Rectal smooth muscle tissue (tissue), 1 donor: Measurements from ENCODE around the gene RBL1.

Experiments
- H3K27ac ChIP-seq: one replicate; pipeline ENCODE4 v1.7.0; 2013; ENCODE audit warnings: low read depth, low read length, inconsistent platforms
- H3K27me3 ChIP-seq: one replicate; pipeline ENCODE4 v1.7.0; 2013; ENCODE audit warnings: low read length; ENCODE audit not compliant: control insufficient read depth, insufficient read depth
- H3K36me3 ChIP-seq: one replicate; pipeline ENCODE4 v1.7.0; 2013; ENCODE audit warnings: low read length; ENCODE audit not compliant: control insufficient read depth, insufficient read depth
- H3K4me1 ChIP-seq: one replicate; pipeline ENCODE4 v1.7.0; 2013; ENCODE audit warnings: low read length; ENCODE audit not compliant: control insufficient read depth, insufficient read depth
- H3K4me3 ChIP-seq: one replicate; pipeline ENCODE4 v1.7.0; 2013; ENCODE audit warnings: low read length
- H3K9ac ChIP-seq: one replicate; pipeline ENCODE4 v1.7.0; 2013; ENCODE audit warnings: low read length

The RBL1 gene

DNA sequence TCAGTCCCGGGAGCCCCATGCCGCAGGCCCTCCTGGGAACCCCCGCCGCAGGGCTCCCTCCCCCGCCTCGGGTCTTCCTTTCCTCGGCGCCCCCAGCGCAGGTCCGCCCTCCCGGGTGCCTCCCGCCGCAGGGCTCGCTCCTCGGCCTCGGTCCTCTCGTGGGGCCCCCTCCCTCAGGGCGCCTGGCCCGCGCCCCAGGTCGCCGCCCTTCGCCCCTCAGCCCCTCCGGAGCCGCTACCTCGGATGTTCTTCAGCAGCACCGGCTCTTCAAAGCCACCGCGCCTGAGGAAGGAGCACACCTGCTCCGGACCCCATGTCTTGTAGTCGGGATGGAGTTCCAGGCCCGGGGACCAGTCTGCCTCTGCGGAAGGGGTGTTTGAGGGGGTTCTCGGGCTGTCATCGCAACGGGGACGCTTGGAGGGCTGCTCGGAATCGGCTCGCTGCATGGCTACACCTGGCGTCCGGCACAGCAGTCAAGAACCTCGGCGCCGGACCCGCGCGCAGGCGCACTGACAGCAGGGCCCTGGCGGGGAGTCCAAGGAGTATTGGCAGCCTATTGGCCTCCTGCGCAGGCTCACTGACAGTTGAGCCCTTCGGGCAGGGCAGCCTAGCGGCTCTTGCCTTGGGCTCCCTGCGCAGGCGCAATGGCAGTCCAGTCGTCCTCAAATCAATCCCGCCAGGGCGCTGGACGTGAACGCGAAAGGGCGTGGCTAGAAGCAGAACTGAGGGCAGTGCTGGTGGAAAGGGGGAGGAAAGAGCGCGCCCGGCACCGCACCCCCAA lies 144.4 kb downstream of the RBL1 start, which contains the start of gene SAMHD1:
SAMHD1 (minus strand) TSS at position 511 of the 781 bp plus-strand sequence; CDS start at position 446, 65 bp downstream.
- H3K4me3 ChIP-seq: peak within 1 kb of the TSS; percentile 94

DNA sequence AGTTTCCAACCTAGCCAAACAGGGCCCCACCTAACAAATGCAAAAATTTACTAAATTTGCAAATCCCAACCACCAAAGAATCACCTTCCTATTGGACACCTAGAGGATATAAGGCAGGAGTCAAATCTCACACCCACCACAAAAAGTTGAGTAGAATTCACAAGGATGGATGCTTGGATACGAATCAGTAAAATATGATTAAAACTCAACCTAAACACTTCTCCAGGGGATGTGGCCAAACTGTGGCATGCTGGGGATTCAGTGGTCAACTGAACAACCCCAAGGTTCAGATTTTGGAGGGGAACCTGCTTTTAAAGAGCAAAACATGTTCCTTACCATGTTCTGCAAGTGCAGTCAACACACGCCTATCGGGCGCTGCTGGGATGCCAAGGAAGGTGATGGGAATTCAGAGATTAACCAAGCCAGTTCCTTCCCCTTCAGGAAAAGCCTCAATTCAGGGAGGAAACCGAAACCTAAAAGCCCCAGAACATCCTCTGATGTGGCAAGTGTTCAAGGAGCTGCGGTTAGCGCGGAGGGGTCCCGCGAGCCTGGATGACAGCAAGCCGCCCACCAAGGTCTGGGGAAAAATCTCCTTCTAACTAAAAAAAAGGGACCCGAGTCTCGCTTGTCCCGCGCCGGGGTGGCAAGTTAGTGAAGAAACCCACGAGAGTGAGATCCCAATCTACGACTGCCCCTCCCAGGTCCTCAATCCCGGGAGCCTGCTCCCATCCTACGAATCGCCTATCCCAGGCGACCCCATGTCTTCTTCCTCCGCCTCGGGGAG lies 145.2 kb downstream of the RBL1 start:
- H3K36me3 ChIP-seq: no peaks in the 10 kb centered on the region
- no peaks in the 10 kb centered on the region for H3K27me3 ChIP-seq
- no peaks in the 10 kb centered on the region for H3K4me1 ChIP-seq
- peak overlapping the region; percentile 83 for H3K27ac ChIP-seq
- H3K9ac ChIP-seq: peak overlapping the region; percentile 25
- peak overlapping the region; percentile 94 for H3K4me3 ChIP-seq

More for the DNA sequence above, 144.4 kb downstream of the RBL1 start, which contains the start of gene SAMHD1:
- Histone ChIP-seq H3K4me1 (no peaks in the 10 kb centered on the region), H3K9ac (peak within 1 kb of the TSS; percentile 25), H3K27me3 (no peaks in the 10 kb centered on the region), H3K27ac (peak within 1 kb of the TSS; percentile 83), H3K36me3 (no peaks in the 10 kb centered on the region)
